Mesothelial cell of epicardium (in vitro differentiated cells): Measurements from ENCODE around the gene SOS2. TPM values are rescaled to one million over a fixed set of nuclear protein-coding genes. Genes with fewer than 3 reads are reported as not detected.

Source experiments
- DNase-seq, 2 experiments: peaks; one replicate each; pipeline ENCODE4 v3.0.0; 2021; ENCODE audit warnings: low spot score in 2 of 2; ENCODE audit not compliant: unreplicated experiment in 2 of 2
- H3K27ac Mint-ChIP-seq: 2 replicates; pipeline ENCODE4 v1.8.0; 2021; ENCODE audit warnings: mixed read lengths
- H3K27me3 Mint-ChIP-seq: 2 replicates; pipeline ENCODE4 v1.8.0; 2021; ENCODE audit warnings: low read depth, mixed read lengths
- H3K36me3 Mint-ChIP-seq: 2 replicates; pipeline ENCODE4 v1.8.0; 2021; ENCODE audit warnings: mixed read lengths
- H3K4me1 Mint-ChIP-seq: 2 replicates; pipeline ENCODE4 v1.8.0; 2021; ENCODE audit warnings: mixed read lengths
- H3K4me3 Mint-ChIP-seq: 2 replicates; pipeline ENCODE4 v1.8.0; 2021; ENCODE audit warnings: mild to moderate bottlenecking, moderate library complexity, mixed read lengths
- H3K9me3 Mint-ChIP-seq: 2 replicates; pipeline ENCODE4 v1.8.0; 2021; ENCODE audit warnings: mixed read lengths
- CTCF ChIP-seq: fragments of 200-600 bp; sonication (generic); IDR thresholded peaks from one replicate; pipeline ENCODE4 v1.5.0; 2021; ENCODE audit warnings: antibody characterized with exemption; ENCODE audit not compliant: unreplicated experiment
- total RNA-seq: library from RNA; stranded (reverse); gene quantifications from 3 replicates; pipeline ENCODE4 v1.2.1, GENCODE V29; 2021

SOS2 gene
- total RNA-seq, 1 donor from 2014 or later, result 47.0 TPM

- peaks cover 44% of the 10 kb centered on the region for H3K4me1 Mint-ChIP-seq
- no peaks in the 10 kb centered on the region for H3K27me3 Mint-ChIP-seq
- H3K4me3 Mint-ChIP-seq, result no peak overlapping the region
- no peak for TF ChIP-seq CTCF
- peaks cover 4% of the 10 kb centered on the region for H3K9me3 Mint-ChIP-seq
- peak overlapping the region; percentile 32 for H3K27ac Mint-ChIP-seq
- H3K36me3 Mint-ChIP-seq, result peaks cover 6% of the 10 kb centered on the region
- DNase-seq, result no peak
These were observed 3.1 kb downstream of the SOS2 start for GRCh38 chr14:50228313-50228712.

DNA sequence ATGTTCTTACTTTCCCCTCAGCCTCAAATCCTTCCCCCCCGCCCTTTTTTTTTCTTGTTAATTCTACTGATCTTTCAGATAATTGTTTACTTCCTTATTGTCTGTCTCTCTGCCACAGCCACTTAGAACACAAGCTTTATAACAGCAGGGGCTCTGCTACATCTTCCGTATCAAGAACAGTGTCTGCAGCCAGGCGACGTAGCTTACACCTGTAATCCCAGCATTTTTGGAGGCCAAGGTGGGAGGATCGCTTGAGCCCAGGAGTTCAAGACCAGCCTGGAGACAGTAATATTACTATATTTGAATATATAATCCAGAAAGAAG is 5.4 kb downstream of the SOS2 start:
- peak overlapping the region; percentile 27 for H3K4me3 Mint-ChIP-seq
- H3K27me3 Mint-ChIP-seq, result no peaks in the 10 kb centered on the region
- H3K4me1 Mint-ChIP-seq, result peaks cover 48% of the 10 kb centered on the region
- H3K36me3 Mint-ChIP-seq, result peaks cover 13% of the 10 kb centered on the region
- H3K9me3 Mint-ChIP-seq, result peaks cover 4% of the 10 kb centered on the region
- no peak for TF ChIP-seq CTCF
- H3K27ac Mint-ChIP-seq, result peak overlapping the region; percentile 90
- no peak for DNase-seq

GRCh38 chr14:50225067-50225973 is 6.1 kb downstream of the SOS2 start:
- H3K4me3 Mint-ChIP-seq, result peak overlapping the region; percentile 27
- peaks cover 13% of the 10 kb centered on the region for H3K36me3 Mint-ChIP-seq
- no peak for TF ChIP-seq CTCF
- H3K4me1 Mint-ChIP-seq, result peaks cover 53% of the 10 kb centered on the region
- DNase-seq, result no peak
- no peaks in the 10 kb centered on the region for H3K27me3 Mint-ChIP-seq
- peak overlapping the region; percentile 90 for H3K27ac Mint-ChIP-seq
- peaks cover 4% of the 10 kb centered on the region for H3K9me3 Mint-ChIP-seq

- Mint-ChIP-seq H3K27ac (peak overlapping the region; percentile 60), H3K4me1 (peaks cover 43% of the 10 kb centered on the region)
- no peak for TF ChIP-seq CTCF
These were observed 9.2 kb downstream of the SOS2 start for GRCh38 chr14:50222055-50222613.

DNA sequence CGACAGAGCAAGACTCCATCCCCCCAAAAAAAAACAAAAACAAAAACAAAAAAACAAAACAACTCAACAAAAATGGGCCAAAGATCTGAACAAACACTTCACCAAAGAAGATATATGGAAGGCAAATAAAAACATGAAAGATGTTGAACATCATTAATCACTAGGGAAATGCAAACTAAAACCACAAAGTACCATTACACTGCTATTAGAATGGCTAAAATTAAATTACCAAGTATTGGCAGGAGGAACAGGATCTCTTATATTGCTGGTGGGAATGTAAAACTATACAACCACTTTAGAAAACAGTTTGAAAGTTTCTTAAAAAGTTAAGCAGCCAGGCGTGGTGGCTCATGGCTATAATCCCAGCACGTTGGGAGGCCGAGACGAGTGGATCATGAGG is 12.9 kb downstream of the SOS2 start:
- Mint-ChIP-seq H3K27me3 (no peaks in the 10 kb centered on the region), H3K27ac (no peak overlapping the region), H3K4me1 (peaks cover 32% of the 10 kb centered on the region), H3K4me3 (no peak overlapping the region), H3K36me3 (peaks cover 14% of the 10 kb centered on the region), H3K9me3 (no peaks in the 10 kb centered on the region)
- no peak for TF ChIP-seq CTCF
- no peak for DNase-seq

More at GRCh38 chr14:50222055-50222613, 9.2 kb downstream of the SOS2 start:
- Mint-ChIP-seq H3K27me3 (no peaks in the 10 kb centered on the region), H3K9me3 (no peaks in the 10 kb centered on the region), H3K4me3 (no peak overlapping the region), H3K36me3 (peaks cover 12% of the 10 kb centered on the region)
- DNase-seq, result no peak
